Superior temporal gyrus (tissue), 1 donor: ENCODE results near the gene CSH1.
"Not testable (repeated sequence)": the region's sequence is repeated elsewhere in the genome, so short reads cannot be mapped to it uniquely, and the experiment has no call there.

ENCODE experiments used
- DNase-seq: peaks from one replicate; pipeline ENCODE4 v3.0.0-alpha.2; 2016; ENCODE audit errors: extremely low spot score

CSH1 gene

DNA sequence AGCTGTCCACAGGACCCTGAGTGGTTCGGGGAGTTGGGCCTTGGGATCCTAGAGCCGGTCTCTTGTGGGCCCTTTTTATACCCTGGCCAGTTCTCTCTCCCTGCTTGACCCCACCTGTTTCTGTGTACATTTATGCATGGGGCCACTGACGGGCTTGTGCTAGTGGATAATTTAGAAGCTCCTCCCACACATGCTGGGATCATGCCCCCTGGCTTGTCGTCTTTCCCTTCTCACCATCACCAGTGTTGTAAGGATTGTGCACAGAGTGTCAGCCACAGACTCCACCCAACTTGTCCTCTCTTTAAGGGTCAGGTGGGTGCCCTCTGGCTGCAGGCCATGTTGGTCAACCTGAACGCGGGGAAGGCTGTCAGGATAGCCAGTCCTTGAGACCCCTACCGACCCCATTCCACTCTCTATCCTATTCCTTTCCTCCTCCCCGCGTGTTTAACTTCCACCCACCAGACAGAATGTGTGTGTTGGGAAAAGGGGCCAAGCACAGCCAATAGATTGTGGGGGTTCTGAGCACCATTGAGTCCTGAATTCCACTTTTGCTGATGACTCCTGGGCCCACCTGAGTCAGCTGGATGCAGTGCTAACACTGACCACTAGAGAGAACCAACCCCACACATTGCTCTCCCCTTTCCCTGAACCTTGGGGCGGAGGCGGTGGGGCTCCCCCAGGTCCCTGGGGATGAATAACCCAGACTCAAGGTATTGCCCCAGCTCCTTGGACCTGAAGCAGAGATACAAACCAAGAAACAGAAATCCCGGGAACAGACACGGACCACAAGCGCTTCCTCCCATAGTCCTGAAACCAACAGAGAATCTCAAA is at the start of gene CSH1:
Gene CSH1 (minus strand): TSS at position 51 of the 831 bp plus-strand sequence. CDS start 63 bp downstream, outside the sequence.
- DNase-seq, result not testable (repeated sequence)

DNA sequence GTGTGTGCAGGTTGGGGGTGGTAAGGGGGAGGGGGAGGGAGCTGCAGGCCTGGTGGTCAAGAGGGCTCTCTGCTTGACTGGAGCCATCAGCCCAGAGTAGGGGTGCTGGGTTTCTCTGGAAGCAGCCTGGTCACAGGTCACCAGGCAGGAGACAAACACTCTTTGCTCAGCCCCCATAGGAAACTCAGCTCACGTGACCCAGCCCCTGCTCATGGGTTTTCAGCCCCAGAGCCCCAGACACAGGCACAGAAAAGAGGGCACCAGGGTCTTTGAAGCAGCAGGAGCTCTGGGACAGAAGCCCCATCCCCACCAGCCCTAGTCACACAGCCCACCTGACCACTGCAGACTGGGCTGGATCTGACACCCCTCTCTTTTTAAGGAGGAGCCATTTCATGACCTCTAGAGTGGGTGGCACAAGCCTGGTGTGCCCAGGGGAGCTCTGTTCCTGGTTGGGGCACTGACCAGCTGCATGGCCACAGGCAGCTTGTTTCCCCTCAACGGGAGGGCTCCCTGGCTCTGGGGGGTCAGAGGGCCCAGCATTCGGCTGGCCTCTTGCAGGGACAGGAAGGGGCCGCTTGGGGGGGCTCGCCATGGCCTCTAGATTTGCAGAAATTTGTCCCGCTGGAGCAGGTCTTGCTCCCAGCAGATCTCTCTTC is 49.5 kb upstream of the CSH1 start:
- no peak for DNase-seq

DNA sequence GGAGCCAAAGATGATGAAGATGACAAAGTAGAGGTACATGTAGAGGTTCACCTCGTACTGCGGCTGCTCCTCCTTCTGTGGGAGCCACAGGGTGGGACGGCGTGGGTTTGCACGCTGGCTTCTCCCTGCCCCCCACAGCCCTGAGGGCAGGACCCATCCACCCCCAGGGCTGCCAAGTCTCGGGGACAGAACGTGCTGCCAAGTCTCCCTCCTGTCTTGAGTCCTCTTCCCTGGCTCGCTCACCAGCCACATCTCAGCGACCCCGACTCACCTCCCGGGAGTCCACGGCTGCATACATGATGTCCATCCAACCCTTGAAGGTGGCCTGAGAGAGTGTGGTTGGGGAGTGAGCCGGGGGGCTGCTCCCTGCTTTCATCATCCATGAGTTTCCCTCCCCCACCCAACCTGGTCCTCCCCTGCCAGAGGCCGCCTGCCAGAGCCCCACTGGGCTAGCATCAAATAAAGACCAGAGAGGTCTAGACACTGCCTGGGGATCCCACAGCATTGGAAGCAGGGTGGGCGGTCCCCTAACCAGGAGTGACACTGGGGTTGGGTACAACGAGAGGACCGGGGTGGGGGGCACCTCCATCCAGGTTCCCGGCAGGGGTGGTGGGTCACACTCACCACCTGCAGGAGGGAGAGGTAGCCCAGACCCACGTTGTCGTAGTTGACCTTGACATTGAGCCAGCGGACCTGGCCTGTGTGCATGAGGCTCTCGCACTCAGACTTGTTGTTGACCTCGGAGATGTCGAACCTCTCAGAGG is 48.5 kb upstream of the CSH1 start:
- no peak for DNase-seq

DNA sequence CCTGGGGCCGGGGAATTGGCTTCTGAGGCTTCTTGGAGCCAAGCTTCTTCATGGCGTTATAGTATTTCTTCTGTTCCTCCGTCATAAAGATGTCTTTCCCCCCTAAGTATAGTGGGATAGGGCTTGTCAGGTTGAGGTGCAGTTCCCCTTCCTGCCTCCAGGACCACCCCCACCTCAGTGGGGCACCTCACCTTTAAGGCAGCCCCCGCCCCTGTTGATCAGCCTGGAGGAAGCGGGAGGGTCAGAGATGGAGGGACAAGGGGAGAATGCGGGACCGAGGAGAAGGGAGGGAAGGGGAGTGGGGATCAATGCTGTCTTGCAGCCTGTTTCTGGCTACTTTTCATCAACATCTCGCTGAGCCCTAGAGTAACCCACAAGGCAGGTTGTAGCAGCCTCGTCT is 47.4 kb upstream of the CSH1 start:
- no peak for DNase-seq

DNA sequence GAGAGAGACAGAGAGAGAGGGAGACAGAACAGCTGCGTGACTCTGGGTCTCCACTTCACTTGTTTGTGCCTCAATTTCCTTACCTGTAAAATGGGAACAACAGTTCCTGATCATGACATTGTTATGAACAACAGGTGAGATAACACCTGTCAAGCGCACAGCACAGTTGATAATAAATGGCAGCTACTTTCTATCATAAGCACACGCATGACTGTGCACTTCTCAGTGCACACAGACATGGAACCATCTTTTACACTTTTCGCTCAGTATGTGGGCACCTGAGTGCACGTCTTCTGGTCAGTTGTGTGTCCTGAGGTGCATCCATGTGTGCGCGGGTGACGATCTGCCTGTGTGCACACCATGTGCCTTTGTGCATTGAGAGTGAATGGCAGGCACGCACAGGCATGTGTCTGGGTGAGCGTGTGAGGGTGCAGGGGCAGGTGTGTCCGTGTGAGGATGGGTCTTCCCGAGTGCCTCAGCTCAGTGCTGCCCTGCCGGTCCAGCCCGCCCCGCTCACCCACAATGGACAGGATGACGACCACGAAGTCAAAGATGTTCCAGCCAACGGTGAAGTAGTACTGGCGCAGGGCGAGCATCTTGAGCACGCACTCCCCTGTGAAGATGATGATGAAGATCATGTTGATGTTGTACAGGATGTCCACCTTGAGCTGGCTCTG is 46.1 kb upstream of the CSH1 start:
- DNase-seq, result no peak

DNA sequence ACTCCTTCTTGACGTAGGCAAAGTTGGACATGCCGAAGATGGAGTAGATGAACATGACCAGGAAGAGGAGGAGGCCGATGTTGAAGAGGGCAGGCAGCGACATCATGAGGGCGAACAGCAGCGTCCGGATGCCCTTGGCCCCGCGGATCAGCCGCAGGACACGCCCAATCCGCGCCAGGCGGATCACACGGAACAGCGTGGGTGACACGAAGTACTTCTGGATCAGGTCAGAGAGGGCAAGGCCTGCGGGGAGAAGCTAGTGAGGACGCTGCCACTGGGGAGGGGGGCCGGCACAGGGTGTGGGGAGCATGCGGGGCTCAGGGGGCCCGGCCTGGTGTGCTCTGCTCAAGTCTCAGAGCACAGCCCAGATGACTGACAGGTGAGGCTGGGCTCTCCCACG is 45.4 kb upstream of the CSH1 start:
- no peak for DNase-seq

DNA sequence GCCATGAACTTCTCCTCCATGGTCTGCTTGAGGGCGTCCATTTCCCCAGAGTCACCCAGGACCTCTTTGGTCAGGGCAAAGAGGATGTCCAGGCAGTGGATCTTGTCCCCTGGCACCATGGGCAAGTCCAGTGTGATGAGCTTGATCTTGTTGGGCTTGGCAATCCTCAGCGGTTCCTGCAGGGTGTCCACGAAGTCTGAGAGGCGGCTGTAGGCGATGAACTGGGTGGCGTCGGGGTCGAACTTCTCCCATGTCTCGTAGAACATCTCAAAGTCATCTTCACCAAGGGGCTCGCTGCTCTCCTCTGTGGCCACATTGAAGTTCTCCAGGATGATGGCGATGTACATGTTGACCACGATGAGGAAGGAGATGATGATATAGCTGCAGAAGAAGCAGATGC is 44.8 kb upstream of the CSH1 start:
- no peak for DNase-seq

DNA sequence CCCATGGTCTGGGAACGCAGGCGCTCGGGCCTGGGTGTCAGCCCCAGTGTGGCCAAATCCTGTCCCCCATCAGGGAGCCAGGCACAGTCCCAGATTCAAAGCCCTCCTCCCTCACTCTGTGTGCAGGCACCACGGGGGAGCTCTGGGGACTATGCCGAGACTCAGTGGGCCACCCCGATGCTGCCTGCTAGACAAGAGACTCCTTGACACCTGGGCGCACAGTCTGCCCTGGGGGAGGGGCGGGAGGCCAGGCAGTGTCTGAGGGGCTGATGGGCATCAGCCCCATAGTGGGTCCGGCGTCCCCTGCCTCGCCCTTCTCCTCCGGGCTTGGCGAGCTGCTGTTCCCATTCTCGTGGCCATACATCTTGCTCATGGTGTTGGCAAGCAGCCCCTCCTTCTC is 44.2 kb upstream of the CSH1 start:
- no peak for DNase-seq

DNA sequence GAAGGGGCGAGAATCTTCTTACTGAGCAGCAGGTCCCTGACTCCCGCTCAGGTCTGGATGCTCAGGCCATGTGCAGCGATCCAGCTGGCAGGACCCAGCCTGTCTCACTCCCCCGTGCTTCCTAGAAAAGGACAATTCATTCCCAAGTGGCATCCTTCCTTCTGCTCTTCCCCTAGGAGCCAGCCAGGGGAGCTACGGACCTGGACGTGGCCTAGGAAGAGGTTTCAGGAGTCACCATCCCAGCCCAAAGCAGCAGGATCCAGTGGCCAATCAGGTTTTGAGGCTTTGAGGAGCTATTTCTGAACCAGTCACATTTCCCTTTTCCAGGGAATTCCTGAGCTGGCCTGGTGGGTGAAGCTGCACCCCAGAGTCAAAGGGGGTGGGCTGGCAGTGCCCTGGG is 43.5 kb upstream of the CSH1 start:
- DNase-seq, result no peak

DNA sequence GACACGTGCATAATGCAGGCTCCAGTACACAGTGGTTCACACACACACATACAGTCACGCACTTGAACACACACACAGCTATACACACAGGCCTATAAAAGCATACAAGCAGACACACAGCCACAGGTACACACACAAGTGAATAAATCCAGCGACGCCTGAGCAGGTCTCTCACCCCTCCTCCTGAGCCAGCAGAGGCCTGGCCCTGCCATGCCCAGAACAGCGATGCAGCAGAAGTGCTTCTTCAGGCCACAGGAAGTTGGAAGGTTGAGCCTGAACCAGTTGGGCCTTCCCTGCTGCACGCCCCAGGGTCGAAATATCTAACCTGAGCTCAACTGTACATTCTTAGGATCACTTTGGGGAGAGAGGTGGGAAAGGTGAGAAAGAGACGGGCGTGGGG is 43.0 kb upstream of the CSH1 start:
- no peak for DNase-seq

DNA sequence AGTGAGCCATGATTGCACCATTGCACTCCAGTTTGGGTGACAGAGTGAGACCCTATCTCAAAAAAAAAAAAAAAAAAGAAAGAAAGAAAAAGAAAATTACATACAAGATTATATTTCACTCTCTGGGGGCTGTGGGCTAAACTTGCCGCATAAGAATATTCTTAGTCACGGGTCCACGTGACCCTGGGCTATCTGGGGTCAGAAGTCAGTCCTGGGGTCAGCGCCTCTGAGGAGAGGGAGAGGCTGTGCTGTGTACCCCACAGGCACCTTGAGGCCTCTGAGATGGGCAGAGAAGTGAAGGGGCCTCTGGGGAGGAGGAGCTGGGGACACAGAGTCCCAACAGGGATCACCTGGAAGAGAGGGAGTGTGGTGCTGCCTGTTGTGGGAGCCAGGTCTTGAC is 41.5 kb upstream of the CSH1 start:
- no peak for DNase-seq

DNA sequence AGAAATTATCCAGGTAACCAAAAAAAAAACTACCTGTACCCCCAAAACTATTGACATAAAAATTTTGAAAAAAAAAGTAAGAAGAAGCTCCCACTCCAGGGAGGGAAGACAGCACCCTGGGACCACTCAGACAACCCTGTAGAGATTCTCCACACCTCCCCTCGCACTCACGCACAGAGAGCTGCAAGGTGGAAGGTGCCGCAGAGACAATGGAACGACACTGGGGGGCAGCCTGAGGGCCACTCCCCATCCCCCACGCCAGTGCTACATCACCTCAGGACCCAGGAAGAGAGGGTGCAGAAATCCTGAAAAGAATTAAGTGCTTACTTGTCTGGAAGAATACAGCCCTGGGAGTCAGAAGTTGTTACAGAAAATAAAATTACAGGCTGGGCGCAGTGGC is 40.9 kb upstream of the CSH1 start:
- no peak for DNase-seq

DNA sequence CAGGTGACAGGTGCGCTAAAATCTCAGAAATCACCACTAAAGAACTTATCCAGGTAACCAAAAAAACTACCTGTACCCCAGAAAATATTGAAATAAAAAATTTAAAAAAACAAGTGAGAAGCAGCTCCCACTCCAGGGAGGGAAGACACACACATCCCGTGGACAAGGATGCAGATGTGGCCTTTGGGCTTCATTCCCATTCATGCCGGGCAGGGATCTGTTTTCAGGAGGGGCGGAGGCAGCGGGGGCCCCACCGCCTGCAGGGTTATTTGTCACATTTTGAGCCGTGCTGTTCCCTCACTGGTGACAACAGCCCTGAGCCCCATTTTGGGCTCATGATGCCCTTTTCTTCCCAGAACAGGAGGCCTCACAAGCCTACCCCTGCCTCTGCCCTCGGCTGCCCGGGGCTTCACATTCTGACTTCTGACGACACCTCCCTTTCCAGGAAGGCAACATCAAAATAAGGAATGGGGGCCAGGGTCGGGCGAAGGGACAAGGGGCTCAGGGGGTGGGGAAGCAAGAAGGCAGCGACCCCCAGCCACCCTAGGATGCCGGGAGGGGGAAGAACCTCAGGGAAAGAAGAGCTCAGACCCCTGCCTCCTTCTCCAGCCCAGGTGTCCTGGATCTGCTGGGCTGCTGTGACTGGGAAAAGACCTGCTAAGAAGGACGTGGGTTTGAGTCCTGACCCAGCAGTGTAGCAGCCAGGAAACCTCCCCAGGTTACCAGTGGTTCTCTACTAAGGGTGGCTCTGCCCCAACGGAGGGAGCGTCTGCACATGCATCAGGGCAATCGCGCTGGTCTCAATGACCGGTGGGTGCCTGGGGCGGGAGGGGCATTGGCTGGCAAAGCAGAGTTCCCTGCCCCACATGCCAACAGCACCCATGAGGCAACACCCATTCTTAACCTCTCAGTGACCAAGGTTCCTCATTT is 38.1 kb upstream of the CSH1 start:
- DNase-seq, result no peak

DNA sequence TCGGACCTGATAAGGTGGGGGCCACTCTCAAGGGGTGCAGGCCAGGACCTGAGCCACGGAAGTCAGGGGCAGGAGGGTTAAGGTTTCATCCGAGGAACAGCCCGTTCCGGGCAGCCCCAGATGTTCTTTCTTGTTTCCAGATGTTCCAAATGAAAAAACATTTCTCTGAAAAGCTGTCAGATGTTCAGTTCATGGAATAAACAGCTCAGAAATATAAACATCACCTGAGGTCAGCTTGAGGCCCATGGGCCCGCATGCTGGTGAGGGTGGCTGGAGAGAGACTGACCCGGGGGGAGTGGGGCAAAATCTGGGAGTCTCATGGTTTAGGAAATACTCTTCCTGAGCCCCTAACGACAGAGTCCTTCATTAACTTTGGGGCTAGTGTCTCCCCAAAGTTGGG is 37.2 kb upstream of the CSH1 start:
- no peak for DNase-seq

DNA sequence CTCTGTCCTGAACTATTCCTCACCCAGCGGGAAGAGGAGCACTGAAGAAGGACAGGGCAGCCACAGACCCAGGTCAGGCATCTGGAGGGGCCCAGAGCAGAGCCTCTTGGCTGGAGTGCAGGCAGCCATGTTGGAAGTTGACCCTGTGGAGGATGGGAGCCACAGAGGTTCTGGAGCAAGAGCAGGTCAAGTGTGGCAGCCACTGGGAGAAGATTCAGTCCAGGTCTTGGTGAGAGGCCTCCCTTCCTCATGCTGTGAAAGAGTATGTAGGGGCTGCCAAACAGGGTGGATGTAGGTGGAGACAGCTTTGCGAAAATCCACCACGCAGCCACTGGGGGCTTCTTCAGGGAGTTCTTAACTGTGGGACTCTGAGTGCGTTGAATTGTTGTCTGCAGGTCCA is 36.3 kb upstream of the CSH1 start:
- DNase-seq, result no peak

DNA sequence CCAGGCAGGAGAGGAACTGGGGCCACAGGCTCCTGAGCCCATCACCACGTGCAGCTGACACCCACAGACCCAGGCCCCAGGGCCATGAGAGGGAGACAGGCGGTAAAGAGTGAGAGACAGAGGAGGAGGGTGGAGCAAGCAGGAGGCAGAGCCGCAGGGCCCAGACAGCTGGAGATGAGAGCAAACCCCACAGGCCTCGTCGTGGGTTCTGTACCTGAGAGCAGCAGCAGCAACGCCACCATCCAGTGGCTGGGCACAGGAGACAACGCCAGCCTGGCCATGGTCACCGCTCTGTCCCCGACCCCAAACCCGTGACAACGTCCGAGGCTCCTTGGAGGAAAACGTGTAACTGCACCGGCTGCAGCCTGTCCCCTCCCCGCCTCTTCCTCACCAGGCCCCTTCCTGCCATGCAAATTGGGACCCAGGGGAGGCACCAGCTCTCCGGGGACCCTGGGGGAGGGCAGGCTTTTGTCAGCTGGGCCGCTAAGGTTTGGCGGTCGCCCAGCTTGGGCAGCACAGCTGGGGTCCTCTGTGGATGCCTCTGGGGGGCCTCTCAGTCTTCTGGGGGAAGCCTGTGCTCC is 35.7 kb upstream of the CSH1 start, which contains the start of gene CD79B:
Gene CD79B (minus strand): TSS at position 351 of the 581 bp plus-strand sequence. CDS start 70 bp downstream, at position 281.
- no peak for DNase-seq

DNA sequence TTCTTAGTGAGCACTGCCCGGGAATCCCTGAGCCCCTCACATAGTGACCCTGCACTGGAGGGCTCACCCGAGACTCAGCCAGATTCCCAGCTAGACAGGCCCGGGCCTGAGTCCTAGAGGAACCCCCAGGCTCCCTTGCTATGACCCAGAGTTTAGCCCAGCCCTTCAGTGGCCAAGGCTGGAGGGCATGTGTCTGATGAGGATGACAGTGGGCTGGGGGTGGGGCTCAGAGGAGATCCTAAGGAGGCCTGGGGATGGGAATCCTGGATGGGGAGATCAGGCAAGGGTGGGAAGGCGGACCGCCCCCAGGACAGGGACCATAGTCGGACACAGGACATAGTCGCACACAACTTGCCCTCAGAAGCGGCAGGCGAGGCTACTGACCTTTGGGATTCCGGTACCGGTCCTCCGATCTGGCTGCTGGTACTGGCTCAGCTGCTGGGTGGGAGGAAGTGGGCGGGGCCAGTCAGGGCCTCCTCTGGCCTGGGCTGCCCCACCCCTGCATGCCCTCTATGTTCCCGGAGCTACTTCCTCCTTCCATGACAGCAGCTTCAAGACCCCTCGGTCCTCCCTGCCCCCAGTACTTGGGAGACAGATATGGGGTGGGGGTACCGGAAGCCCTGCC is 34.7 kb upstream of the CSH1 start:
- no peak for DNase-seq

DNA sequence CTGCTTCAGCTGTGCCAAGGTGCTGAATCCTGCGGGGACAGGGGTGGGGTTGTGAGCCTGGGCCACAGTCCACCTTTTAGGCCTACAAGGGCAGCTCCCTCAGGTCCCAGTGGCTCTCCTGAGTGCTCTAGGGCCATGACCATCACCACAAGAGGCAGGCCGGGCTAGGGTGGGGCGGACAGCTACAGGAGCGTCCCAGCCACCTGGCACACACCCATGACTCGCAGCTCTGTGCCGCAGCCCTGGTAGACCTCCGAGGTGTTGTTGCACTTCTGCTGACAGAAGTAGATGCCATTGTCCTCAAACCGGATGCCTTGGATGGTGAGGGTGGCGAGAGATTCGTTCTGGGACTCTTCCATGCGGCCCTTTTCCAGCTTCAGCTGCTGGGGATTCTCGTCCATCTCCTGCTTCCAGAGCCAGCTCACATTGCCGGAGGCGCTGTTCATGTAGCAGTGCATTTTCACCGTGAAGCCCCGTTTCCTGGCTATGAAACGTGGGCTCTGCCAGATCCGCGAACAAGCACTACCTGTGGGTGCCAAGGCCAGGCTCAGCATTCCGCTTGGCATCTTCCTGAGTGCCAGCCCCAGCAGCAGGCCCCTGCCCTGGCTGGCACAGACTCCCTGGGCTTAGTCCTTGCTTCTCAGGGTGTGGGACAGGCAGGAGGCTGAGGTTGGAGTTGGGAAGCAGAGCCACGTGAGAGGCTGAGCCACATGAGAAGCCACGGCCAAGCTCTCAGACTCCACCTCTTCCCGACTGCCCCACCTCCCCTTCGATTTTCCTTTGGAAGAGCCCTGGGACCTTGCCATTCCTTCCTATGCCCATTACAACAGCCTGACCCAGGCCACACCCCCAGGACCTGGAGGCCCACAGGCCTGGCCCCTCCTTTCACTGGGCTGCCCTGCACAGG is 33.7 kb upstream of the CSH1 start:
- no peak for DNase-seq
